K562 (cell line): ENCODE data around the gene ERC2. TPM values are rescaled to one million over a fixed set of nuclear protein-coding genes. Genes with fewer than 3 reads are reported as not detected.

Experiments
- ATAC-seq: fragments of 200-7000 bp; cut with Tn5 transposase; 3 replicates; pipeline ENCODE4 v1.9.1; 2020; ENCODE audit warnings: moderate library complexity
- BruUV-seq: library from RNA; stranded (reverse); fragments of 400-500 nt; replicated peaks from 2 replicates; lab custom pipeline; 2021; lab: Mats Ljungman, UMichigan
- CTCF ChIA-PET: fragments of 300-600 bp; formaldehyde crosslinking; extraction: SDS; loops from one replicate; lab custom pipeline; 2021; ENCODE audit warnings: low intra/inter-chr PET ratio; lab: Yijun Ruan, JAX
- POLR2A ChIA-PET: fragments of 300-600, 350-650 bp; sonication (Branson Sonifier 250); formaldehyde crosslinking; extraction: SDS; loops from one replicate; lab custom pipeline; 2021; ENCODE audit warnings: antibody characterized with exemption, inconsistent platforms; lab: Yijun Ruan, JAX
- DNase-seq, 4 experiments: peaks; one replicate each; pipeline versions ENCODE4 v3.0.0 to v3.0.0-alpha.2; 2011 to 2018; ENCODE audit warnings: low spot score in 3 of 4, mixed read lengths in 3 of 4; ENCODE audit errors: extremely low read depth in 1 of 4
- FAIRE-seq: peaks from 2 replicates; lab custom pipeline; 2011; peaks lifted over from hg19 to GRCh38; lab: Jason Lieb, UNC
- H2AFZ ChIP-seq: 2 replicates; pipeline ENCODE4 v1.6.0; 2011; ENCODE audit warnings: low read depth, low read length, control low read depth, inconsistent platforms
- H3K27ac ChIP-seq: fragments of 200-600 bp; 3 replicates; pipeline ENCODE4 v1.8.0; 2011; ENCODE audit warnings: low read depth, mild to moderate bottlenecking, control low read depth, inconsistent platforms, low read length, moderate library complexity, mixed read lengths; ENCODE audit errors: extremely low read depth
- H3K27me3 ChIP-seq, 2 experiments: fragments of 300-600 bp in 1 of 2; 2 replicates in 1 of 2; 3 replicates in 1 of 2; pipeline versions ENCODE4 v1.6.0 to v1.8.0; 2011; ENCODE audit warnings: inconsistent platforms in 2 of 2, low read length in 2 of 2, mild to moderate bottlenecking in 1 of 2, mixed read lengths in 1 of 2, moderate library complexity in 1 of 2; ENCODE audit not compliant: control insufficient read depth in 2 of 2, insufficient read depth in 2 of 2
- H3K36me3 ChIP-seq: fragments of 300-600 bp; 3 replicates; pipeline ENCODE4 v1.8.0; 2011; ENCODE audit warnings: mild to moderate bottlenecking, low read length, inconsistent platforms; ENCODE audit not compliant: control insufficient read depth, insufficient read depth
- H3K4me1 ChIP-seq, 2 experiments: fragments of 200-600 bp in 1 of 2; replicated peaks in 1 of 2; 2 replicates in 1 of 2; 3 replicates in 1 of 2; pipeline versions ENCODE4 v1.5.1 to v1.8.0; 2011; ENCODE audit warnings: inconsistent platforms in 2 of 2, low read length in 2 of 2, mild to moderate bottlenecking in 1 of 2, mixed read lengths in 1 of 2, moderate library complexity in 1 of 2; ENCODE audit not compliant: control insufficient read depth in 2 of 2, insufficient read depth in 2 of 2
- H3K4me2 ChIP-seq: 2 replicates; pipeline ENCODE4 v1.6.1; 2011; ENCODE audit warnings: low read length, control low read depth, inconsistent platforms, mixed read lengths; ENCODE audit not compliant: insufficient read depth
- H3K4me3 ChIP-seq: fragments of 200-600 bp; sonication (generic), shearing (Covaris generic); 2 replicates; pipeline ENCODE4 v1.5.1; 2016; ENCODE audit warnings: control low read depth, inconsistent platforms
- H3K79me2 ChIP-seq: fragments of 200-600 bp; 3 replicates; pipeline ENCODE4 v1.8.0; 2011; ENCODE audit warnings: low read length, inconsistent platforms; ENCODE audit not compliant: control insufficient read depth, insufficient read depth
- H3K9ac ChIP-seq, 2 experiments: 2 replicates each; pipeline versions ENCODE4 v1.6.0 to v1.6.1; 2011; ENCODE audit warnings: low read depth in 2 of 2, low read length in 2 of 2, control low read depth in 1 of 2, inconsistent platforms in 1 of 2, mild to moderate bottlenecking in 1 of 2, mixed read lengths in 1 of 2; ENCODE audit not compliant: insufficient read depth in 1 of 2
- H3K9me1 ChIP-seq: one replicate; pipeline ENCODE4 v1.6.0; 2011; ENCODE audit warnings: inconsistent platforms, mild to moderate bottlenecking, low read length, moderate library complexity; ENCODE audit not compliant: control insufficient read depth, insufficient read depth
- H3K9me3 ChIP-seq: replicated peaks from 2 replicates; pipeline ENCODE4 v1.5.1; 2011; ENCODE audit warnings: low read depth, low read length, inconsistent platforms; ENCODE audit not compliant: control insufficient read depth, insufficient read depth
- H4K20me1 ChIP-seq: replicated peaks from 2 replicates; pipeline ENCODE4 v1.6.1; 2011; ENCODE audit warnings: low read length, inconsistent platforms, mixed read lengths; ENCODE audit not compliant: control insufficient read depth, insufficient read depth
- DMBX1 ChIP-seq: fragments of 250-450 bp; sonication (Bioruptor Pico); IDR thresholded peaks from 2 replicates; pipeline ENCODE4 v1.8.0; 2022; ENCODE audit warnings: inconsistent platforms, mild to moderate bottlenecking, moderate library complexity, borderline replicate concordance
- HDAC1 ChIP-seq, 2 experiments: fragments of 450-650 bp; IDR thresholded peaks; 2 replicates each; pipeline ENCODE4 v1.6.1; 2016 to 2017; ENCODE audit warnings: inconsistent platforms in 1 of 2, mild to moderate bottlenecking in 1 of 2, moderate library complexity in 1 of 2
- MEF2D ChIP-seq: conservative IDR thresholded peaks from 2 replicates; pipeline ENCODE4 v1.6.1; 2016; ENCODE audit warnings: low read depth, missing genetic modification characterization, missing compliant biosample characterization
- PML ChIP-seq: IDR thresholded peaks from 2 replicates; pipeline ENCODE4 v1.6.1; 2012; ENCODE audit warnings: low read length, inconsistent platforms
- THRA ChIP-seq: fragments of 450-650 bp; IDR thresholded peaks from 2 replicates; pipeline ENCODE4 v1.6.1; 2017; ENCODE audit warnings: mild to moderate bottlenecking, moderate library complexity
- ZBTB8A ChIP-seq: fragments of 450-650 bp; IDR thresholded peaks from 2 replicates; pipeline ENCODE4 v1.6.1; 2018; ENCODE audit warnings: mild to moderate bottlenecking, moderate library complexity; ENCODE audit not compliant: partially characterized antibody
- ZNF398 ChIP-seq: fragments of 250-450 bp; sonication (Bioruptor Pico); IDR thresholded peaks from 2 replicates; pipeline ENCODE4 v1.8.0; 2021; ENCODE audit warnings: moderate library complexity, mild to moderate bottlenecking, inconsistent platforms
- ZNF766 ChIP-seq: fragments of 200-800 bp; sonication (Bioruptor generic); conservative IDR thresholded peaks from 2 replicates; pipeline ENCODE4 v1.6.1; 2016; ENCODE audit warnings: missing genetic modification characterization, missing compliant biosample characterization
- WGBS: fragments of 100-300 bp; shearing (Covaris generic); methylation state at CpG from one replicate; pipeline ENCODE4 v1.1.6; 2016; ENCODE audit warnings: low coverage, mixed read lengths; ENCODE audit not compliant: insufficient coverage; ENCODE audit errors: missing lambda C conversion rate; 5-methylcytosine and 5-hydroxymethylcytosine counted together
- in situ Hi-C: fragments of 300-500 bp; cut with MboI; formaldehyde crosslinking; loops from 4 replicates; pipeline ENCODE4 v1.15.0; 2018; ENCODE audit warnings: inconsistent platforms, mixed read lengths
- intact Hi-C: fragments of 100-400 bp; cut with micrococcal nuclease; formaldehyde crosslinking; loops from 2 replicates; pipeline ENCODE4 v1.14.2; 2022
- polyA plus RNA-seq, 8 experiments: library from polyadenylated mRNA; depleted of rRNA in 4 of 8; stranded (reverse) in 5 of 8; unstranded in 3 of 8; fragments of >200 nt; fragmentation: Nextera tagmentation in 2 of 8; fragmentation: Illumina TruSeq in 1 of 8; extraction: Ambion mirVana in 2 of 8; extraction: Trizol in 1 of 8; gene quantifications; 2 replicates each; pipeline versions ENCODE4 v1.2.1 to v1.2.3, GENCODE V29; 2011 to 2014; ENCODE audit warnings: inconsistent platforms in 1 of 8, missing spikeins in 1 of 8
- total RNA-seq, 7 experiments: library from RNA; depleted of rRNA in 6 of 7; stranded (reverse); fragments of >200 nt in 6 of 7; fragmentation: Illumina TruSeq in 2 of 7; extraction: Trizol in 2 of 7; gene quantifications; 2 replicates each; pipeline versions ENCODE4 v1.2.1 to v1.2.3, GENCODE V29; 2011 to 2021; ENCODE audit warnings: low replicate concordance in 1 of 7

The ERC2 gene
- total and polyA plus RNA-seq, 9 of the 15 experiments (the other 6 are each of a cell fraction or from before 2014, with no cell fraction given): 0.04 to 0.18 (median 0.07) TPM; not detected in 2

- no peaks in the 10 kb centered on the region for H3K9me3 ChIP-seq
- H3K27ac ChIP-seq: no peak overlapping the region
- no peaks in the 10 kb centered on the region for H3K79me2 ChIP-seq
- intact Hi-C loops (no loop called here), in situ Hi-C loops (no loop called here)
- H3K9me1 ChIP-seq: no peaks in the 10 kb centered on the region
- CTCF ChIA-PET: no interaction called here
- no peaks in the 10 kb centered on the region for H4K20me1 ChIP-seq
- H2AFZ ChIP-seq: no peak overlapping the region
- no TSS peak for BruUV-seq
- no peaks in the 10 kb centered on the region for H3K36me3 ChIP-seq
- H3K9ac ChIP-seq: no peak overlapping the region
- ATAC-seq (no peak), FAIRE-seq (no peak), DNase-seq (no peak)
- no peak overlapping the region for H3K4me3 ChIP-seq
- H3K4me2 ChIP-seq: no peak overlapping the region
- no peaks in the 10 kb centered on the region for H3K27me3 ChIP-seq
- POLR2A ChIA-PET: interaction anchor here (0.6 kb wide), 1 partner anchor 15 kb away, joined by 3 read pairs; no protein-coding TSS in a partner anchor
- no peak for TF ChIP-seq DMBX1 (CRISPR knock-in tag)
- H3K4me1 ChIP-seq: no peaks in the 10 kb centered on the region
- 0% methylated on average over 1 of the region's 1 CpG for WGBS
These were observed 314.0 kb downstream of the ERC2 start for GRCh38 chr3:56154297-56154696.

GRCh38 chr3:56147354-56147753 is 320.9 kb downstream of the ERC2 start:
- Histone ChIP-seq H3K27ac (no peak overlapping the region), H3K4me3 (no peak overlapping the region), H3K36me3 (no peaks in the 10 kb centered on the region), H3K27me3 (no peaks in the 10 kb centered on the region), H2AFZ (no peak overlapping the region), H3K9me1 (no peaks in the 10 kb centered on the region), H3K4me2 (no peak overlapping the region), H4K20me1 (no peaks in the 10 kb centered on the region), H3K9me3 (no peaks in the 10 kb centered on the region), H3K79me2 (no peaks in the 10 kb centered on the region), H3K4me1 (no peaks in the 10 kb centered on the region), H3K9ac (no peak overlapping the region)
- in situ Hi-C loops (no loop called here), intact Hi-C loops (no loop called here)
- FAIRE-seq: no peak
- ChIA-PET POLR2A (no interaction called here), CTCF (no interaction called here)
- no peak for DNase-seq
- no TSS peak for BruUV-seq
- TF ChIP-seq ZNF766 (CRISPR knock-in tag): no peak
- no peak for TF ChIP-seq MEF2D (tag)
- TF ChIP-seq THRA: no peak
- no peak for TF ChIP-seq HDAC1 (IDR thresholded peaks at IDR 0.05)
- TF ChIP-seq PML: no peak
- no peak for TF ChIP-seq ZNF398
- TF ChIP-seq ZBTB8A: no peak
- ATAC-seq: no peak
- WGBS: 0% methylated on average over 3 of the region's 3 CpGs
